Stimulated activated naive CD4-positive, alpha-beta T cell (primary cell): ENCODE data around the gene SCO1.
A peak's percentile ranks its signal among the peaks of the same experiment; 100 is the strongest.
"Not testable (repeated sequence)": the region's sequence is repeated elsewhere in the genome, so short reads cannot be mapped to it uniquely, and the experiment has no call there.

ENCODE experiments used
- DNase-seq, 6 experiments: peaks; one replicate each; lab custom pipeline; 2025; lab: John Stamatoyannopoulos, UW

The SCO1 gene

GRCh38 chr17:10697092-10698081, at the start of gene SCO1, which contains the start of gene ADPRM:
TSS of gene SCO1 (minus strand) at chr17:10697533. CDS start at chr17:10697507, 26 bp downstream.
TSS of gene ADPRM (plus strand) at chr17:10697594. CDS start at chr17:10704927, 7,333 bp downstream.
- peak; percentile 70 to 86 (median 81) for DNase-seq

GRCh38 chr17:10745231-10745630, 47.9 kb upstream of the SCO1 start:
- DNase-seq = no peak

GRCh38 chr17:10744501-10745000, 47.2 kb upstream of the SCO1 start:
- DNase-seq = peak in 5 of 6 experiments; percentile 5 to 66 (median 65)

- no peak for DNase-seq
Measured at GRCh38 chr17:10743316-10744009, 46.1 kb upstream of the SCO1 start.

- no peak for DNase-seq
Measured at GRCh38 chr17:10742431-10742830, 45.1 kb upstream of the SCO1 start.

GRCh38 chr17:10741416-10742135, 44.2 kb upstream of the SCO1 start:
- no peak for DNase-seq

GRCh38 chr17:10739386-10739785, 42.1 kb upstream of the SCO1 start:
- DNase-seq = no peak

- DNase-seq = no peak
Measured at GRCh38 chr17:10738521-10739258, 41.4 kb upstream of the SCO1 start.

GRCh38 chr17:10737736-10738135, 40.4 kb upstream of the SCO1 start:
- no peak for DNase-seq

GRCh38 chr17:10737168-10737622, 39.9 kb upstream of the SCO1 start:
- DNase-seq = peak; percentile 8 to 56 (median 25)

- DNase-seq = no peak
Measured at GRCh38 chr17:10735821-10736220, 38.5 kb upstream of the SCO1 start.

- no peak for DNase-seq
Measured at GRCh38 chr17:10735251-10735650, 37.9 kb upstream of the SCO1 start.

GRCh38 chr17:10733666-10734065, 36.3 kb upstream of the SCO1 start:
- DNase-seq = no peak

- DNase-seq = not testable (repeated sequence)
Measured at GRCh38 chr17:10732121-10732520, 34.8 kb upstream of the SCO1 start.

- no peak for DNase-seq
Measured at GRCh38 chr17:10731408-10731879, 34.1 kb upstream of the SCO1 start.

GRCh38 chr17:10730247-10730646, 32.9 kb upstream of the SCO1 start:
- peak in 1 of 6 experiments; percentile 17 for DNase-seq

- DNase-seq = peak in 5 of 6 experiments; percentile 16 to 63 (median 30)
Measured at GRCh38 chr17:10729334-10730193, 32.2 kb upstream of the SCO1 start, which contains the start of gene TMEM220. TSS of gene TMEM220 (minus strand) at chr17:10730023. CDS start at chr17:10729851, 172 bp downstream.

- DNase-seq = no peak
Measured at GRCh38 chr17:10728331-10728892, 31.1 kb upstream of the SCO1 start.

GRCh38 chr17:10727192-10727591, 29.9 kb upstream of the SCO1 start:
- no peak for DNase-seq
